Tibial artery (tissue), 4 donors: ENCODE results near the gene CELF5.

ENCODE experiments used
- DNase-seq, 2 donors: peaks; one replicate each; pipeline ENCODE4 v3.0.0-alpha.2; 2019
- H3K27ac ChIP-seq, 2 donors: fragments of 200-600 bp; sonication (generic) in 1 of 2; 1 replicate in 1 of 2; 2 replicates in 1 of 2; pipeline ENCODE4 v1.5.1; 2018 to 2019; ENCODE audit warnings: mild to moderate bottlenecking in 1 of 2
- H3K27me3 ChIP-seq, 2 donors: fragments of 200-600 bp; sonication (generic) in 1 of 2; one replicate each; pipeline versions ENCODE4 v1.5.1 to v1.6.0; 2016 to 2019
- H3K36me3 ChIP-seq, 3 donors: fragments of 200-600 bp; sonication (generic) in 2 of 3; one replicate each; pipeline ENCODE4 v1.5.1; 2016 to 2019; ENCODE audit warnings: mild to moderate bottlenecking in 2 of 3
- H3K4me1 ChIP-seq, 4 donors: fragments of 200-600 bp; sonication (generic) in 2 of 4; 1 replicate in 3 of 4; 2 replicates in 1 of 4; pipeline ENCODE4 v1.5.1; 2016 to 2019
- H3K4me3 ChIP-seq, 2 donors: fragments of 200-600 bp; sonication (generic) in 1 of 2; 1 replicate in 1 of 2; 2 replicates in 1 of 2; pipeline ENCODE4 v1.5.1; 2018 to 2019; ENCODE audit warnings: mild to moderate bottlenecking in 2 of 2
- H3K9me3 ChIP-seq, 3 donors: fragments of 200-600 bp; sonication (generic) in 1 of 3; one replicate each; pipeline ENCODE4 v1.5.1; 2016 to 2019
- CTCF ChIP-seq, 2 experiments: fragments of 200-600 bp in 1 of 2; fragments of 450-650 bp in 1 of 2; IDR thresholded peaks; one replicate each; pipeline ENCODE4 v1.5.1; 2017 to 2019; ENCODE audit warnings: antibody characterized with exemption in 2 of 2, mild to moderate bottlenecking in 1 of 2, moderate library complexity in 1 of 2
- intact Hi-C: fragments of 100-400 bp; cut with DNase I; formaldehyde crosslinking; loops from one replicate; pipeline ENCODE4 v1.15.0; 2023; ENCODE audit warnings: low total_unique reads

Gene CELF5

GRCh38 chr19:3314962-3315675, 90.7 kb downstream of the CELF5 start:
- Histone ChIP-seq H3K36me3 (no peaks in the 10 kb centered on the region), H3K9me3 (no peaks in the 10 kb centered on the region), H3K27me3 (peaks cover 0 to 89% of the 10 kb centered on the region in 2 donors), H3K4me3 (no peak overlapping the region), H3K27ac (no peak overlapping the region), H3K4me1 (no peaks in the 10 kb centered on the region)
- intact Hi-C loops = no loop called here
- no peak for TF ChIP-seq CTCF (IDR thresholded peaks at IDR 0.05)
- DNase-seq = no peak

- Histone ChIP-seq H3K27me3 (peaks cover 0 to 90% of the 10 kb centered on the region in 2 donors), H3K36me3 (no peaks in the 10 kb centered on the region), H3K4me3 (no peak overlapping the region), H3K4me1 (no peaks in the 10 kb centered on the region), H3K27ac (no peak overlapping the region), H3K9me3 (no peaks in the 10 kb centered on the region)
- TF ChIP-seq CTCF (IDR thresholded peaks at IDR 0.05) = no peak
- DNase-seq = no peak
- intact Hi-C loops = no loop called here
These were observed 91.2 kb downstream of the CELF5 start for GRCh38 chr19:3315676-3315973.

- intact Hi-C loops = no loop called here
- TF ChIP-seq CTCF (IDR thresholded peaks at IDR 0.05) = no peak
- Histone ChIP-seq H3K9me3 (no peaks in the 10 kb centered on the region), H3K4me3 (no peak overlapping the region), H3K27me3 (peaks cover 0 to 95% of the 10 kb centered on the region in 2 donors), H3K4me1 (no peaks in the 10 kb centered on the region), H3K27ac (no peak overlapping the region), H3K36me3 (no peaks in the 10 kb centered on the region)
- no peak for DNase-seq
These were observed 91.7 kb downstream of the CELF5 start for GRCh38 chr19:3316132-3316648.

GRCh38 chr19:3316659-3317207, 92.3 kb downstream of the CELF5 start:
- intact Hi-C loops = no loop called here
- H3K9me3 ChIP-seq = no peaks in the 10 kb centered on the region
- no peak overlapping the region for H3K4me3 ChIP-seq
- no peak overlapping the region for H3K27ac ChIP-seq
- H3K4me1 ChIP-seq = no peaks in the 10 kb centered on the region
- H3K27me3 ChIP-seq = peaks cover 0 to 95% of the 10 kb centered on the region in 2 donors
- DNase-seq = no peak
- TF ChIP-seq CTCF (IDR thresholded peaks at IDR 0.05) = no peak
- H3K36me3 ChIP-seq = no peaks in the 10 kb centered on the region

GRCh38 chr19:3319643-3320353, 95.3 kb downstream of the CELF5 start:
- no peak for DNase-seq
- intact Hi-C loops = no loop called here

More at GRCh38 chr19:3319643-3320353, 95.3 kb downstream of the CELF5 start:
- Histone ChIP-seq H3K36me3 (no peaks in the 10 kb centered on the region), H3K9me3 (no peaks in the 10 kb centered on the region), H3K4me1 (no peaks in the 10 kb centered on the region), H3K27ac (no peak overlapping the region), H3K27me3 (peaks cover 0 to 69% of the 10 kb centered on the region in 2 donors), H3K4me3 (no peak overlapping the region)
- no peak for TF ChIP-seq CTCF (IDR thresholded peaks at IDR 0.05)
